PC-3 (cell line): ENCODE results near the gene CCDC83.

Experiments used
- EZH2 ChIP-seq: fragments of 300-600 bp; sonication (generic); IDR thresholded peaks from one replicate; pipeline ENCODE4 v1.6.1; 2017; ENCODE audit warnings: antibody characterized with exemption, mild to moderate bottlenecking, low read length; ENCODE audit not compliant: unreplicated experiment
- EZH2phosphoT487 ChIP-seq: fragments of 300-600 bp; sonication (generic); IDR thresholded peaks from 2 replicates; pipeline ENCODE4 v1.6.1; 2018; ENCODE audit warnings: mild to moderate bottlenecking, antibody characterized with exemption, low read length, borderline replicate concordance
- TF ChIP-seq, protein P1 (sequence below): fragments of 300-600 bp; sonication (generic); conservative IDR thresholded peaks from 2 replicates; pipeline ENCODE4 v1.5.1; 2017; ENCODE audit warnings: antibody characterized with exemption, low read depth, mild to moderate bottlenecking, low read length

DNA sequence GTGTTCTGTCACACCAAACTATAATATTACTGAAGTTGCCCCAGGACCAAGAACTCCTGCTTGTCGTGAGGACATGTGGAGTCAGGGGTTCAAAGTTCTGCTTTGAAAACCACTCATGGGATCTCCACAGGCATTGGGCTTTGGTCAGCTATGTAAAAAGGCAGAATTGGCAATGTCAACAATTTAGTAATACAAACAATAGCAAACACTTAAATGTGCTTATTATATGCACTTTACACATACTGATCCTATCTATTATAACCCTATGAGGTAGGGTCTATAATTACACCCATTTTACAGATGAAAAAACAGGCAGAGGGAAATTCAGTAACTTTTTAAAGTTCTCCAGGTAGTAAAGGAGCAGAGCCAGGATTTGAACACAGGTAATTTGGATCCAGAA lies 94.6 kb downstream of the CCDC83 start:
- TF ChIP-seq, protein P1, sequence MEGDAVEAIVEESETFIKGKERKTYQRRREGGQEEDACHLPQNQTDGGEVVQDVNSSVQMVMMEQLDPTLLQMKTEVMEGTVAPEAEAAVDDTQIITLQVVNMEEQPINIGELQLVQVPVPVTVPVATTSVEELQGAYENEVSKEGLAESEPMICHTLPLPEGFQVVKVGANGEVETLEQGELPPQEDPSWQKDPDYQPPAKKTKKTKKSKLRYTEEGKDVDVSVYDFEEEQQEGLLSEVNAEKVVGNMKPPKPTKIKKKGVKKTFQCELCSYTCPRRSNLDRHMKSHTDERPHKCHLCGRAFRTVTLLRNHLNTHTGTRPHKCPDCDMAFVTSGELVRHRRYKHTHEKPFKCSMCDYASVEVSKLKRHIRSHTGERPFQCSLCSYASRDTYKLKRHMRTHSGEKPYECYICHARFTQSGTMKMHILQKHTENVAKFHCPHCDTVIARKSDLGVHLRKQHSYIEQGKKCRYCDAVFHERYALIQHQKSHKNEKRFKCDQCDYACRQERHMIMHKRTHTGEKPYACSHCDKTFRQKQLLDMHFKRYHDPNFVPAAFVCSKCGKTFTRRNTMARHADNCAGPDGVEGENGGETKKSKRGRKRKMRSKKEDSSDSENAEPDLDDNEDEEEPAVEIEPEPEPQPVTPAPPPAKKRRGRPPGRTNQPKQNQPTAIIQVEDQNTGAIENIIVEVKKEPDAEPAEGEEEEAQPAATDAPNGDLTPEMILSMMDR: no peak
- TF ChIP-seq EZH2 (no peak), EZH2phosphoT487 (no peak)
